Right renal pelvis (tissue), 4 donors: ENCODE data around the gene ZNF227. TPM values are rescaled to one million over a fixed set of nuclear protein-coding genes. Genes with fewer than 3 reads are reported as not detected.
A peak's percentile ranks its signal among the peaks of the same experiment; 100 is the strongest.
"Not testable (repeated sequence)": the region's sequence is repeated elsewhere in the genome, so short reads cannot be mapped to it uniquely, and the experiment has no call there.

ENCODE experiments used
- DNase-seq, 4 donors: peaks; one replicate each; pipeline ENCODE4 v3.0.0-alpha.2; 2013; ENCODE audit warnings: low read depth in 4 of 4, low spot score in 3 of 4, missing footprints in 1 of 4
- polyA plus RNA-seq, 4 donors: library from polyadenylated mRNA; unstranded; fragments of 120-200 nt; gene quantifications; one replicate each; pipeline ENCODE4 v1.2.1, GENCODE V29; 2013; ENCODE audit not compliant: insufficient read length in 4 of 4

The ZNF227 gene
- 10 to 100 TPM; 24.4 to 30.1 (median 28.9) TPM for polyA plus RNA-seq

DNA sequence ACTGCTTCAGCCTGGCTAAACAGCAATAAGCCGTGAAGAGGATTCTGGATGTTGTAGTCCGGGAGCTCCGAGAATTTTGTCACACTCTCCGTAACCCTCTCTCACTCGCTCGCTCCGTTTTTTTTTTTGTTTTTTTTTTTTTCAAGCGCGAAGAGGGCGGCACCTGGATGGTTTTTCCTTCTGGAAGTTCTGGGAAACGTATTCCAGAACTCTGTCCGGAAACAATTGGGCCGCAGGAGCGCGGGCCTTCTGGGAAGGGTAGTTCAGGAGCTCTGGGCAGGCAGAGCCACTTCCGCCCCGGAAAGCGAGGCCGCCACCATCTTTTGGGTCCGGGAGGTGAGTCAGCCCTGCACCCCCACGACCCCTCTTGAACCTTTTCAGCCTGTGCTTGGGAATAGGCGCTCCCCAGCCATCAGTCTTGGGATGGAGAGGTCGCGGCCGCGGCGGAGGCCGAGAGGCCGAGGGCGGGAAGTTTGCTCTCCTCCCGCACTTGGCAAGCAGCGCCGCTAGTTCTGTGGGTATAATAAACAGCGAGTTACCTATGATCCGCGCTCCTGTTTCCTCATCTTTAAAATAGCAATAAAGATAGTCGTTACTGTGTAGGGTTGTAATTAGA, at the start of gene ZNF227:
TSS of gene ZNF227 (plus strand) at position 283 of the 616 bp plus-strand sequence. CDS start 5,261 bp downstream, outside the sequence.
- DNase-seq = peak; percentile 81 to 92 (median 90)

DNA sequence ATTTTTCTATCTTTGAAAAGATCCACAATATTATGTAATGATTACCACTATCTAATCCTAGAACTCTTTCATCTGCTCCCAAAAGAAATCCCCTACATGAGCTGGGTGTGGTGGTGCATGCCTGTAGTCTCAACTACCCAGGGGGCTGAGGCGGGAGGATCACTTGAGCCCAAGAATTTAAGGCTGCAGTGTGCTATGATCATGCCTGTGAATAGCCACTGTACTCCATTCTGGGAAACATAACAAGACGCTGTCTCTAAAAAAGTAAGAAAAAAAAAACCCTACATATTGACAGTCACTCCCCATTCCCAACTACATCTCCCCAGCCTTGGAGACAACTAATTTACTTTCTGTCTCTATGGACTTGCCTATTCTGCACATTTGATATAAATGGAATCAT, 48.5 kb upstream of the ZNF227 start:
- DNase-seq = no peak

DNA sequence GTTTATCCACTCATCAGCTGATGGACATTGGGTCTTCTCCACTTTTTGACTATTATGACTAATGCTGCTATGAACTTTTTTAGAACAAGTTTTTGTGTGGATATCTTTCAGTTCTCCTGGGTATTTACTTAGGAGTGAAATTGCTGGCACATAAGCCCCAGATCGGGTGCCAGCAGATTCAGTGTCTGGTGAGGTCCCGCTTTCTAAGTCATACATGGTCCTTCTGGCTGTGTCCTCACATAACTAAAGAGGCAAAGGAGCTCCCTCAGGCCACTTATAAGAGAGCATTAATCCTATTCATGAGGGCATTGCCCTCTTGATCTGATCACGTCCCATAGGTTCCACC, 48.0 kb upstream of the ZNF227 start:
- DNase-seq = no peak

DNA sequence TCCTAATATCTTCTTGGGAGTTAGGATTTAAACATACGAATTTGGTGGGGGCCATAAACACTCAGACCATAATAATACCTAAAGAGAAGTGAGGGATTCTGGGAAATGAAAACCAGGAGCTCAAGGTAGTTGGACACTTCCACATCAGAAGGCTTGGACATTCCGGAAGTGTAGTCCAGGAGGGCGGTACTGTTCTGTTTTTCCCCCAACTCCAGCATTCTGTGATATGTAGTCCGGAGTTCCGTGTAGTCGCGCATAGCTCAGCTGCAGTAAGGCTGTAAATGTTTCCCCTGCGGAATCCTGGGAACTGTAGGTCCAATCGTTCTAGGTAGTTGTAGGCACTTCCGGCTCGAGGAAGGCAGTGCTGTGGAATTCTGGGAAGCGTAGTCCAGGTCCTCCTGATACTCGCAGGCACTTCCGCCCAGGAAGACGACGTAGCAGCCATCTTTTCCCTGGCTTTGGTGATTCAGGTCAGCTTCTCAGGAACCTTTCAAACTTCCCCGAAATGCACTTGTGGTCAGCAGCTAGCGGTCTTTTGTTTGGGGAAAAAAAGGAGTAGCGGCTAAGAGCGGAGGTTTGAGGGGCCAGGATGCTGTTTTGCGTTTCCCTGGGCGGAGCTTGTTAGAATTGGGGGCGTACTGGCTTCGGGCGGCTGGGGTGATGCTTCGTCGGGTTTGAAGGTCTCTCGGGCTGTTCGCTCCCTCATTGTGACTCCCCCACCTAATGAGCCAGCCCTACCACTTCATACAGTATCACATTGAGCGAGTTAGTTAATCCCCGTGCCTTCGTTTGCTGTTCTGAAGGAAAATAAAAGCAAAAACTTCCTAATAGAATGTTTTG, 47.4 kb upstream of the ZNF227 start, which contains the start of gene ZNF226:
TSS of gene ZNF226 (plus strand) at position 428 of the 840 bp plus-strand sequence. CDS start 4,981 bp downstream, outside the sequence.
- DNase-seq = peak; percentile 90 to 95 (median 92)

DNA sequence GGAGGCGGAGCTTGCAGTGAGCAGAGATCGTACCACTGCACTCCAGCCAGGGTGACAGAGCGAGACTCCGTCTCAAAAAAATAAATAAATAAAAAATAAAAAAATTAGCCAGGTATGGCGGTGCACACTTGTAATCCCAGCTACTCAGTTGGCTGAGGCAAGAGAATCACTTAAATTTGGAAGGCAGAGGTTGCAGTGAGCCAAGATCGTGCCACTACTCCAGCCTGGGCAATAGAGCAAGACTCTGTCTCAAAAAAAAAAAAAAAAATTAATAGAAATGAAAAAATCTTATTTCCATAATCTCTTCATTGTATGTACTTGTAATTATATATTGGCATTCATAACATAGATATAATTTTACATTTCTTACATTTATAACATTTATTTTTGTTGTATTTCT, 41.7 kb upstream of the ZNF227 start:
- not testable (repeated sequence) for DNase-seq

DNA sequence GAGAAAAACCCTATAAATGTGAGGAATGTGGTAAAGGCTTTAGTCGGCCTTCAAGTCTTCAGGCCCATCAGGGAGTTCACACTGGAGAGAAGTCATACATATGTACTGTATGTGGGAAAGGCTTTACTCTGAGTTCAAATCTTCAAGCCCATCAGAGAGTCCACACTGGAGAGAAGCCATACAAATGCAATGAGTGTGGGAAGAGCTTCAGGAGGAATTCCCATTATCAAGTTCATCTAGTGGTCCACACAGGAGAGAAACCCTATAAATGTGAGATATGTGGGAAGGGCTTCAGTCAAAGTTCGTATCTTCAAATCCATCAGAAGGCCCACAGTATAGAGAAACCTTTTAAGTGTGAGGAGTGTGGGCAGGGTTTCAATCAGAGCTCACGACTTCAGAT, 35.7 kb upstream of the ZNF227 start:
- no peak for DNase-seq

DNA sequence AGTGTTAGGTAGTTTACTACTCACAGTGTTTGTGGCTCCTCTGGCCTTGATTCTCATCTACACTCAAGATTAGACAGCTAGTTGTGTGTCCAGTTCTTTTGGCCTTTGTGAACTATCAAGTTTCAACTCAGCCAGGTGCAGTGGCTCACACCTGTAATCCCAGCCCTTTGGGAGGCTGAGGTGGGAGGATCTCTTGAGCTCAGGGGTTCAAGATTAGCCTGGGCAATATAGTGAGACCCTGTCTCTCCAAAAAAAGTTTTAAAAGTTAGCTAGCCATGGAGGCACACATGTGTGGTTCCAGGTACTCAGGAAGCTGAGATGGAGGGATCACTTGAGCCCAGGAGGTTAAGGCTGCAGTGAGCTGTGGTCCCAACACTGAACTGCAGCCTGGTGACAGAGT, 31.4 kb upstream of the ZNF227 start:
- no peak for DNase-seq

DNA sequence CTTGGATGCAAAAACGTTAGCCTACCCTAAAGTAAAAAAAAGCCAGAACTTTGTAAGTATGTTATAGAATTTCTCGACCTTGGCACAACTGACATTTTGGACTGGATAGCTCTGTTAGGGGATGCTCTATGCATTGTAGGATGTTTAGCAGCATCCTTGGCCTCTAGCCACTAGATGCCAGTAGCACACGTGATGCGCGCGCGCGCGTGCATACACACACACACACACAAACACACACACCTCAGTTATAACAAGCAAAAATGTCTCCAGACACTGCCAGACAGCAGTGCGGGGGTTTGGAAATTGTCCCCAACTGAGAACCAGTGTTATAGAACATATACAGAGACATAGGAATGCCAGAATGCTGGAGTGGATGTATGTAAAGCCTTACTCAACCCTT, 30.2 kb upstream of the ZNF227 start:
- no peak for DNase-seq

DNA sequence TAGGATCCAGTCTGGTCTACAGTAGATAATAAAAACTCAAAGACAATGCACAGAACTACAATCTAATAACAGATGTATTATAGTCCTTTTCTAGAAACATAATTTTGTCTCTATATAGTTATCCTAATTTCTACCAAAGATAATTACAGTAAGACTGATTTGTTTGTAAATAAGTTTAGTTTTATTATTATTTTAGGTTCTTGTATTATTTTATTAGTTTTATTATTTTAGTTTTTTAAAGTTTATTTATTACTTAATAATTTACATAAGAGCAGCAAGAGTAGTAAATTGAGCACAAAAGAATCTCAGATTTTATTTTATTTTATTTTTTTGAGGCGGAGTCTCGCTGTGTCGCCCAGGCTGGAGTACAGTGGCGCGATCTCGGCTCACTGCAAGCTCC, 22.3 kb upstream of the ZNF227 start:
- no peak for DNase-seq

DNA sequence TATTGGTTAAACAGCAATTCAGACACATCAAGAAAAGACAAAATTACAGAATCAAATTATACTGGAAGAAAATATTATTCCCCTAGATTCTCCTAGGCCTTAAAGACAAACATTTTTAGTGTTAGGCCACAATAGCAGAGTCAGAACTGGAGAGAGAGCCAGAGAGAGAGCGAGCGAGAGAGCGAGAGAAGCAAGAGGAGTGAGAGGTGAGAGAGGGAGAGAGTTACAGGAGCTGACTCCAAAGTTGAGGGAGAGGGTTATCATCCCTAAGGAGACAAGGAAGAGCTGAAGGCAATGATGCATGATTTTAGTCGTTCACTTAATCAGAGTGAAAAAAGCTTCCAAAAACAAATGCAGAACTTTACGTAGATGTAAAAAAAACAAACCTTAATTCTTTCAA, 20.2 kb upstream of the ZNF227 start:
- DNase-seq = no peak

DNA sequence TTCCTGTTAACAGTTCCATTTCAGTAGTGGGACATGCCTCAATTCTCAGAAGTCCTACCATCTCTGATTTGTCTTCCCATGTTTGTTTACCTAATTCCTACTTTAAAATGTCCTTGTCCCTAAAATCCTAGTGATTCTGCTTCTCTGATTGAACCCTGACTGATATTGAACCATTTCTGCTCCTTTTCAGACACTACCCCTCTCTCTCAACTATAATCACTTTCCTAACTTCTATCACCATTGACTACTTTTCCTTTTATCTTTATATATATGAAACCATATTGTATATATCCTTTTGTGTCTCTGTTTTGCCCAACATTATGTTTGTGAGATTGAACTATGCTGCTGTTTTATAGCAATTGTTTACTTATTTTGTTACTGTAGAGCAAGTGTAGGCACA, 15.6 kb upstream of the ZNF227 start:
- DNase-seq = no peak

DNA sequence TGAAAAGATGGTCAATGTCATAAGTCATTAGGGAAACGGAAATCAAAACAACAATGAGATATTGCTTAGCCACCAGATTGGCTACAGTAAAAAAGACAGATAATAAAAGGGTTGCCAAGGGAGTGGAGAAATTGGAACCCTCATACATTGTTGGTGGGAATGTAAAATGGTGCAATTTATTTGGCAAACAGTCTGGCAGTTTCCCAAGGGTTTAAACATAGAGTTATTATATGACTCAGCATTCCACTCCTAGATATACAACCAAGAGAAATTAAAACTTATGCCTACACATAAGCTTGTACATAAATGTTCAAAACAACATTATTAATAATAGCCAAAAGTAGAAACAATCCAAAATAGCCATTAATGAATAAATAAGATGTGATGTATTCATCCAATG, 9.9 kb upstream of the ZNF227 start:
- no peak for DNase-seq

DNA sequence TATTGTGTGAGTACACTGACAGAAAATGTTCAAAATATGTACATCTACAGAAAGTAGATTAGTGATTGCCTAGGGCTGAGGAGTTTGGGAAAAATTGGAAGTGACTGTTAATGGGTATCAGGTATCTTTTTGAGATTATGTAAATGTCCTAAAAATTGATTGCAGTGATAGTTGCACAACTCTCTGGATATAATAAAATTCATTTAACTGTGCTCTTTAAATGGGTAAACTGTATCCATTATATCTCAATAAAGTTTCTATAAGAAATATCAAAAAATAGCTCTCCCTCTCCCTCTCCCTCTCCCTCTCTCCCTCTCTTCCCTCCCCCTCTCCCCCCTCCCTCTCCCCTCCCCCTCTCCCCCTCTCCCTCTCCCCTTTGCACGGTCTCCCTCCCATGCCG, 9.4 kb upstream of the ZNF227 start:
- DNase-seq = no peak

DNA sequence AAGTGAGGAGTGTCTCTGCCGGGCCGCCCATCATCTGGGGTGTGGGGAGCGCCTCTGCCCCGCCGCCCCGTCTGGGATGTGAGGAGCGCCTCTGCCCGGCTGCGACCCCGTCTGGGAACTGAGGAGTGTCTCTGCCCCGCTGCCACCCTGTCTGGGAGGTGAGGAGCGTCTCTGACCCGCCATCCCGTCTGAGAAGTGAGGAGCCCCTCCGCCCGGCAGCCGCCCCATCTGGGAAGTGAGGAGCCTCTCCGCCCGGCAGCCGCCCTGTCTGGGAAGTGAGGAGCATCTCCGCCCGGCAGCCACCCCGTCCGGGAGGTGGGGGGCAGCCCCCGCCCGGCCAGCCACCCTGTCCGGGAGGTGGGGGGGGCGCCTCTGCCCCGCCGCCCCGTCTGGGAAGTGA, 8.5 kb upstream of the ZNF227 start:
- not testable (repeated sequence) for DNase-seq

DNA sequence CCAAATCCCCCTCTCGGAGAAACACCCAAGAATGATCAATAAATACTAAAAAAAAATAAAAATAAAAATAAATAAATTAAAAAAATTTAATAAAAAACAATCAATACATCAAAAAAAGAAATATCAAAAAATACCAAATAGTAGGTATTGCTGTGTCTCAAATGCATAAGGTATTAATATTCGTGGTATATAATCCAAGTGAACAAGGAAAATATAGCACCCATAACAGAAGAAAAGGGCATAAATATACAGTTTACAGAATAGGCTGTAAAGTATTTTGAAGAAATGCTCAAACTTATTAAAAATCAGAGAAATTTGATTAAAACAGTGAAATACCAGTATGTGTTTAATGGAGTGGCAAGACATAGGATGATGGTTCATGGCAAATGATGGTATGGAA, 7.6 kb upstream of the ZNF227 start:
- no peak for DNase-seq

DNA sequence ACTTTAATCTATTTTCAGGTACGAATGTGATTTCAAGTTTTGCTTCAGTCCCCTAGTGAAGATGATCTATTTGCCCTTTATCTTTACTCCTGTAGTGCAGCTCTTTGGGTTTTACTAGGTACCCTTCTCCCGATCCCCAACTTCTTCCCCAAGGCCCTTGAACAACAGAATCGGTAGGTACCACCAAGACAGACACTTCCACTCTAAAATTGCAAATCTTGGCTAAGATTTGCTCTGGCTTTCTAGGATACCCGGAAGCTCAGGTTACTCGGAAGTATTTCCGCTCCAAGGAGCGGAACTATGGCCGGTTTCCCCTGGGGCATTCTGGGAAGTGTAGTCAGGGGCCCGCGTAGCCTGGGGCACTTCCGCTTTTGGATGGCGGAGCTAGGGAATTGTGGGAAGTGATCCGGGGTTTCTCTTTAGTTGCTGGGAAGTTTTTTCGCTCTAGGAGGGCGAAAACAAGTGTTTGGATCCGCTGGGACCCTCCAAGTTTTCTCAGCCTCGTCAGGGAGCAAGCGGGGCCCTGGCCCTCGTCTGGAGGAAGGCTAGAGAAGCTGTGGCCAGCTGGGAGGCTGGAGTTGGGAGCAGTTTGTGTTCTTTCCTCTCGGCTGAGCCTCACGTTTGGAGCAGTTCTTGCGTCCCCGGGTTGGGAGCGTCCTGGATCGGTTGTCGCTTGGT, 5.1 kb upstream of the ZNF227 start:
- peak; percentile 86 to 94 (median 94) for DNase-seq

DNA sequence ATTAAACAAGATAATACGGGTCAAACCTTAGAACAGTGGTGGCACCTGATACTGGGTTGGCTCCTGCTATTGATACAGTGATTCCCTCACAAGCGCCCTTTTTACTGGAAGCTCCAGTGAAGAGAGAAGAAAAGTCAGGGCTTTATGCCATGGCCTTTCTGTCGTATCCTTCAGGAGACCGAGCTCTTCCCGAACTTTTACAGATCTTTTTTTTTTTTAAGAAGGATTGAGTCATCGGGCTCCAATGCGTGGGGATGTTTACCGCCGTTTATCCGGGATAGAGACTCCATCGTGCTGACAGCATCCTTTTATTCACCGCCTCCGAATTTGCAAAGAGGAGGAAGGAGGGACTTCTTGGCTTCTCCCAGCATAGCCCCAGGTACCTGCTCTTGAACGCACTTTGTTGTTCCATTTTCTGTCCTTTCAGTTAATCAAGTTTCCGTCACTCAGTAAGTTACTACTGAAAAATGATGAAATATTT, 574 bp downstream of the ZNF227 start:
- peak in 2 of 4 donors; percentile 15 to 18 for DNase-seq

DNA sequence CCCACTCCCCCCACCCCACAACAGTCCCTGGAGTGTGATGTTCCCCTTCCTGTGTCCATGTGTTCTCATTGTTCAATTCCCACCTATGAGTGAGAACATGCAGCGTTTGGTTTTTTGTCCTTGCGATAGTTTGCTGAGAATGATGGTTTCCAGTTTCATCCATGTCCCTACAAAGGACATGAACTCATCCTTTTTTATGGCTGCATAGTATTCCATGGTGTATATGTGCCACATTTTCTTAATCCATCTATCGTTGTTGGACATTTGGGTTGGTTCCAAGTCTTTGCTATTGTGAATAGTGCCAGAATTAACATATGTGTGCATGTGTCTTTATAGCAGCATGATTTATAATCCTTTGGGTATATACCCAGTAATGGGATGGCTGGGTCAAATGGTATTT, 7.6 kb downstream of the ZNF227 start:
- not testable (repeated sequence) for DNase-seq

DNA sequence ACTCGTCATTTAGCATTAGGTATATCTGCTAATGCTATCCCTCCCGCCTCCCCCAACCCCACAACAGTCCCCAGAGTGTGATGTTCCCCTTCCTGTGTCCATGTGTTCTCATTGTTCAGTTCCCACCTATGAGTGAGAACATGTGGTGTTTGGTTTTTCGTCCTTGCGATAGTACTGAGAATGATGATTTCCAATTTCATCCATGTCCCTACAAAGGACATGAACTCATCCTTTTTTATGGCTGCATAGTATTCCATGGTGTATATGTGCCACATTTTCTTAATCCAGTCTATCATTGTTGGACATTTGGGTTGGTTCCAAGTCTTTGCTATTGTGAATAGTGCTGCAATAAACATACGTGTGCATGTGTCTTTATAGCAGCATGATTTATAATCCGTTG, 8.4 kb downstream of the ZNF227 start:
- DNase-seq = not testable (repeated sequence)

DNA sequence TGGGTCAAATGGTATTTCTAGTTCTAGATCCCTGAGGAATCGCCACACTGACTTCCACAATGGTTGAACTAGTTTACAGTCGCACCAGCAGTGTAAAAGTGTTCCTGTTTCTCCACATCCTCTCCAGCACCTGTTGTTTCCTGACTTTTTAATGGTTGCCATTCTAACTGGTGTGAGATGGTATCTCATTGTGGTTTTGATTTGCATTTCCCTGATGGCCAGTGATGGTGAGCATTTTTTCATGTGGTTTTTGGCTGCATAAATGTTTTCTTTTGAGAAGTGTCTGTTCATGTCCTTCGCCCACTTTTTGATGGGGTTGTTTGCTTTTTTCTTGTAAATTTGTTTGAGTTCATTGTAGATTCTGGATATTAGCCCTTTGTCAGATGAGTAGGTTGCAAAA, 9.0 kb downstream of the ZNF227 start:
- DNase-seq = not testable (repeated sequence)

DNA sequence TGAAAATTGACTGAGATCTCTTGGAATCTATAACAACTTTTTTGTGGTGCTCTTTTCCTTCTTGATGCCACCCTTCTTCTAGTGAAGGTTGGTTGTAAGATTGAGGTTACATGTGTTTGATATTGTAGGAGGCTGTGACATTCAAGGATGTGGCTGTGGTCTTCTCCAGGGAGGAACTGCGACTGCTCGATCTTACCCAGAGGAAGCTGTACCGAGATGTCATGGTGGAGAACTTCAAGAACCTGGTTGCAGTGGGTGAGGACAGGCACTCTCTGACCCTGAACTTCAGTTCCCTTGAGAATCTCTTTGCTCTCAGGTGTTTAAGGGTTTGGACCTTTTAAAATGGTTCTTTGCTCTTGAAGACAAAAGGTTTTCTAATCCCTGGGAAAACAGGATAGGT, 16.0 kb downstream of the ZNF227 start:
- no peak for DNase-seq
